IMR-90 (cell line): ENCODE results near the gene LRP1B. TPM values are rescaled to one million over a fixed set of nuclear protein-coding genes. Genes with fewer than 3 reads are reported as not detected.

ENCODE experiments used
- ATAC-seq: fragments of 200-7000 bp; cut with Tn5 transposase; 2 replicates; pipeline ENCODE4 v1.9.1; 2020; ENCODE audit warnings: low read depth, mild to moderate bottlenecking, moderate library complexity
- BruUV-seq: library from RNA; stranded (reverse); fragments of 400-500 nt; replicated peaks from 2 replicates; lab custom pipeline; 2021; lab: Mats Ljungman, UMichigan
- CTCF ChIA-PET: fragments of 300-600 bp; formaldehyde crosslinking; extraction: SDS; loops from one replicate; lab custom pipeline; 2021; ENCODE audit warnings: antibody characterized with exemption; lab: Yijun Ruan, JAX
- POLR2A ChIA-PET: fragments of 300-600 bp; sonication (Branson Sonifier 250); formaldehyde crosslinking; loops from one replicate; lab custom pipeline; 2022; ENCODE audit warnings: antibody characterized with exemption; ENCODE audit not compliant: unreplicated experiment; lab: Charles Lee
- DNase-seq: peaks from one replicate; pipeline ENCODE4 v3.0.0; 2013
- H2AFZ ChIP-seq: replicated peaks from 2 replicates; pipeline ENCODE3; 2013; ENCODE audit warnings: low read length, mild to moderate bottlenecking; ENCODE audit not compliant: poor library complexity
- H2AK5ac ChIP-seq: 2 replicates; pipeline ENCODE4 v1.6.1; 2013; ENCODE audit warnings: low read depth, low read length, inconsistent platforms
- H2AK9ac ChIP-seq: replicated peaks from 2 replicates; pipeline ENCODE3; 2013; ENCODE audit warnings: mild to moderate bottlenecking, low read depth, low read length, moderate library complexity; ENCODE audit not compliant: poor library complexity
- H2BK120ac ChIP-seq: 2 replicates; pipeline ENCODE4 v1.6.1; 2013; ENCODE audit warnings: low read depth, low read length, inconsistent platforms
- H2BK15ac ChIP-seq: 3 replicates; pipeline ENCODE4 v1.6.1; 2013; ENCODE audit warnings: low read depth, low read length, inconsistent platforms
- H2BK20ac ChIP-seq: 2 replicates; pipeline ENCODE4 v1.6.1; 2013; ENCODE audit warnings: low read depth, mild to moderate bottlenecking, inconsistent platforms, low read length, moderate library complexity
- H2BK5ac ChIP-seq: 2 replicates; pipeline ENCODE4 v1.6.1; 2013; ENCODE audit warnings: mild to moderate bottlenecking, low read depth, low read length, inconsistent platforms; ENCODE audit not compliant: poor library complexity, severe bottlenecking
- H3K14ac ChIP-seq: replicated peaks from 2 replicates; pipeline ENCODE4 v1.6.1; 2013; ENCODE audit warnings: low read depth, low read length, inconsistent platforms
- H3K18ac ChIP-seq: 2 replicates; pipeline ENCODE4 v1.6.1; 2013; ENCODE audit warnings: low read depth, low read length, control low read depth
- H3K23ac ChIP-seq: 2 replicates; pipeline ENCODE4 v1.6.1; 2013; ENCODE audit warnings: low read depth, low read length, inconsistent platforms
- H3K27ac ChIP-seq: 2 replicates; pipeline ENCODE4 v1.5.1; 2013; ENCODE audit warnings: mild to moderate bottlenecking, control low read depth, low read length; ENCODE audit not compliant: insufficient read depth
- H3K27me3 ChIP-seq: 2 replicates; pipeline ENCODE4 v1.6.1; 2013; ENCODE audit warnings: low read length; ENCODE audit not compliant: control insufficient read depth, insufficient read depth
- H3K36me3 ChIP-seq: 2 replicates; pipeline ENCODE4 v1.6.1; 2013; ENCODE audit warnings: low read length, mixed read lengths; ENCODE audit not compliant: control insufficient read depth, insufficient read depth
- H3K4ac ChIP-seq: 2 replicates; pipeline ENCODE4 v1.6.1; 2013; ENCODE audit warnings: low read depth, low read length, inconsistent platforms
- H3K4me1 ChIP-seq: 2 replicates; pipeline ENCODE4 v1.6.1; 2013; ENCODE audit warnings: low read length, mixed read lengths; ENCODE audit not compliant: control insufficient read depth, insufficient read depth
- H3K4me2 ChIP-seq: 2 replicates; pipeline ENCODE4 v1.6.1; 2013; ENCODE audit warnings: low read depth, mild to moderate bottlenecking, control low read depth, low read length, moderate library complexity
- H3K4me3 ChIP-seq: 2 replicates; pipeline ENCODE4 v1.5.1; 2013; ENCODE audit warnings: low read depth, mild to moderate bottlenecking, control low read depth, low read length, moderate library complexity; ENCODE audit not compliant: insufficient read depth
- H3K56ac ChIP-seq: 2 replicates; pipeline ENCODE4 v1.6.1; 2013; ENCODE audit warnings: low read length, inconsistent platforms; ENCODE audit not compliant: insufficient read depth; ENCODE audit errors: extremely low read depth
- H3K79me1 ChIP-seq, 2 experiments: 2 replicates each; pipeline ENCODE4 v1.6.1; 2013; ENCODE audit warnings: low read length in 2 of 2, inconsistent platforms in 1 of 2, low read depth in 1 of 2
- H3K9ac ChIP-seq: 2 replicates; pipeline ENCODE4 v1.6.1; 2013; ENCODE audit warnings: low read depth, low read length, control low read depth
- H3K9me1 ChIP-seq: 2 replicates; pipeline ENCODE4 v1.6.1; 2013; ENCODE audit warnings: low read length, inconsistent platforms; ENCODE audit not compliant: insufficient read depth
- H3K9me3 ChIP-seq: 2 replicates; pipeline ENCODE4 v1.6.1; 2013; ENCODE audit warnings: low read length; ENCODE audit not compliant: control insufficient read depth, insufficient read depth
- H4K20me1 ChIP-seq: 2 replicates; pipeline ENCODE4 v1.6.1; 2013; ENCODE audit warnings: low read length, inconsistent platforms; ENCODE audit not compliant: insufficient read depth
- H4K5ac ChIP-seq: 2 replicates; pipeline ENCODE4 v1.6.1; 2013; ENCODE audit warnings: mild to moderate bottlenecking, low read depth, low read length, control low read depth
- H4K8ac ChIP-seq, 2 experiments: 2 replicates each; pipeline ENCODE4 v1.6.1; 2013; ENCODE audit warnings: low read depth in 2 of 2, low read length in 2 of 2, control low read depth in 1 of 2, inconsistent platforms in 1 of 2
- H4K91ac ChIP-seq: 2 replicates; pipeline ENCODE4 v1.6.1; 2013; ENCODE audit warnings: low read depth, low read length, inconsistent platforms; ENCODE audit not compliant: insufficient read depth
- CEBPB ChIP-seq: IDR thresholded peaks from 2 replicates; pipeline ENCODE4 v1.6.1; 2012; ENCODE audit warnings: low read depth, low read length, improper control_type of control experiment
- CHD1 ChIP-seq: IDR thresholded peaks from 2 replicates; pipeline ENCODE4 v1.6.1; 2012; ENCODE audit warnings: low read depth, low read length, improper control_type of control experiment
- CTCF ChIP-seq: conservative IDR thresholded peaks from 2 replicates; pipeline ENCODE4 v1.5.1; 2012; ENCODE audit warnings: mild to moderate bottlenecking, low read depth, low read length, improper control_type of control experiment
- FOS ChIP-seq: fragments of 150-350 bp; IDR thresholded peaks from 2 replicates; pipeline ENCODE4 v1.6.1; 2016; ENCODE audit warnings: low read depth, low read length
- MAFK ChIP-seq: IDR thresholded peaks from 2 replicates; pipeline ENCODE4 v1.6.1; 2012; ENCODE audit warnings: low read depth, low read length, improper control_type of control experiment
- MAZ ChIP-seq: IDR thresholded peaks from 2 replicates; pipeline ENCODE4 v1.6.1; 2012; ENCODE audit warnings: low read depth, mild to moderate bottlenecking, low read length, improper control_type of control experiment, moderate library complexity, borderline replicate concordance
- MXI1 ChIP-seq: IDR thresholded peaks from 2 replicates; pipeline ENCODE4 v1.6.1; 2012; ENCODE audit warnings: low read depth, mild to moderate bottlenecking, low read length, moderate library complexity, borderline replicate concordance
- NFE2L2 ChIP-seq: fragments of 150-350 bp; IDR thresholded peaks from 2 replicates; pipeline ENCODE4 v1.6.1; 2016; ENCODE audit warnings: low read depth, mild to moderate bottlenecking, low read length
- POLR2A ChIP-seq: IDR thresholded peaks from 2 replicates; pipeline ENCODE4 v1.6.1; 2012; ENCODE audit warnings: mild to moderate bottlenecking, low read depth, low read length
- RAD21 ChIP-seq: IDR thresholded peaks from 2 replicates; pipeline ENCODE4 v1.6.1; 2012; ENCODE audit warnings: low read length, improper control_type of control experiment
- RCOR1 ChIP-seq: IDR thresholded peaks from 2 replicates; pipeline ENCODE4 v1.6.1; 2012; ENCODE audit warnings: mild to moderate bottlenecking, low read length, improper control_type of control experiment; ENCODE audit not compliant: insufficient replicate concordance
- RFX5 ChIP-seq: IDR thresholded peaks from 2 replicates; pipeline ENCODE4 v1.8.0; 2012; ENCODE audit warnings: low read depth, mild to moderate bottlenecking, low read length, moderate library complexity
- SMC3 ChIP-seq: fragments of 150-350 bp; IDR thresholded peaks from 2 replicates; pipeline ENCODE4 v1.6.1; 2016; ENCODE audit warnings: low read depth, mild to moderate bottlenecking, antibody characterized with exemption, low read length, moderate library complexity
- WGBS, 2 experiments: methylation state at CpG; one replicate each; pipeline versions ENCODE4 v1.1.5 to v1.1.7; 2013; ENCODE audit warnings: missing lambda C conversion rate in 2 of 2; ENCODE audit not compliant: insufficient read length in 1 of 2; ENCODE audit errors: extremely low coverage in 2 of 2; 5-methylcytosine and 5-hydroxymethylcytosine counted together
- dilution Hi-C: fragments of 300-500 bp; cut with HindIII; formaldehyde crosslinking; loops from one replicate; pipeline ENCODE4 v1.14.3; 2018; ENCODE audit warnings: low sequenced_read_pairs; ENCODE audit not compliant: unreplicated experiment
- in situ Hi-C: fragments of 300-500 bp; cut with MboI; formaldehyde crosslinking; loops from 3 replicates; pipeline ENCODE4 v1.14.3; 2019; ENCODE audit warnings: low sequenced_read_pairs, inconsistent platforms, mixed read lengths
- intact Hi-C: fragments of 100-400 bp; cut with micrococcal nuclease; formaldehyde crosslinking; loops from 2 replicates; pipeline ENCODE4 v1.10.0; 2022
- polyA plus RNA-seq, 3 experiments: library from polyadenylated mRNA; depleted of rRNA; stranded (reverse); fragments of >200 nt; gene quantifications; 2 replicates each; pipeline ENCODE4 v1.2.3, GENCODE V29; 2012; ENCODE audit warnings: low replicate concordance in 1 of 3
- total RNA-seq: library from RNA; depleted of rRNA; stranded (reverse); fragments of >200 nt; gene quantifications from 2 replicates; pipeline ENCODE4 v1.2.3, GENCODE V29; 2012
- TF ChIP-seq, protein P1 (sequence below): fragments of 150-350 bp; IDR thresholded peaks from 2 replicates; pipeline ENCODE4 v1.6.1; 2016; ENCODE audit warnings: low read depth, mild to moderate bottlenecking, low read length, moderate library complexity, borderline replicate concordance
- TF ChIP-seq, protein P2 (sequence below): fragments of 150-350 bp; IDR thresholded peaks from 2 replicates; pipeline ENCODE4 v1.6.1; 2017; ENCODE audit warnings: mild to moderate bottlenecking, antibody characterized with exemption, low read length, low read depth

The LRP1B gene
- total and polyA plus RNA-seq, 2 of the 4 experiments (the other 2 are of a cell fraction) = under 0.01 to 0.02 TPM

DNA sequence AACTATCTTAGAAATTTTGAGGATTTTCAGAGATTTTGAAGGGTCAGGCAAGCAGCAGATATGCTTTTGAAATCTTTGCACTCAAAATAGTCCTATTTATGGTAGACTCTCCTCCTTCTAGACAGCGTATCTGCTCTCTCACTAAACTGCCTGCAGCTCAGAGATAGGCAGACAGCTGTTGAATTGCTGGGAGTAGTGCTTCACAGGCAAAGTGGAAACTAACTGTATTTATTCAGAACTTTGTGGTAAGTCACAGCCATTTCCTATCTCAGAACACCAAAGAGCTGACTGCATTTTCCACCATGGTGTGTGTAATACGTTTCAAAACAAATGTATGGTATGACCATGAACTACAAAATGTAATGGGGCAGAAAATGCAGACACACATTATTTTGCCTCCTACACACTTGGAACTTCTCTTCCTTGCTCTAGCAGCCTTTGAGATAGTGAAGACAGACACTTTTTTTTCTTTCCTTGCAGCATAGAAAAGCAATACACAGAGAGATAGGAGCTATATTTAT is 352.4 kb downstream of the LRP1B start:
- DNase-seq = no peak
- intact Hi-C loops (no loop called here), dilution Hi-C loops (no loop called here)

More for the DNA sequence above, 352.4 kb downstream of the LRP1B start:
- H3K23ac ChIP-seq = no peak overlapping the region
- in situ Hi-C loops = no loop called here
- H3K4me2 ChIP-seq = no peak overlapping the region
- H3K9me1 ChIP-seq = no peaks in the 10 kb centered on the region
- ATAC-seq = no peak
- TF ChIP-seq RFX5 (no peak), RAD21 (no peak), MXI1 (no peak), SMC3 (no peak), RCOR1 (no peak), MAFK (no peak), POLR2A (no peak), FOS (no peak), NFE2L2 (no peak), CEBPB (no peak), CTCF (no peak), MAZ (no peak), CHD1 (no peak)
- TF ChIP-seq, protein P1, sequence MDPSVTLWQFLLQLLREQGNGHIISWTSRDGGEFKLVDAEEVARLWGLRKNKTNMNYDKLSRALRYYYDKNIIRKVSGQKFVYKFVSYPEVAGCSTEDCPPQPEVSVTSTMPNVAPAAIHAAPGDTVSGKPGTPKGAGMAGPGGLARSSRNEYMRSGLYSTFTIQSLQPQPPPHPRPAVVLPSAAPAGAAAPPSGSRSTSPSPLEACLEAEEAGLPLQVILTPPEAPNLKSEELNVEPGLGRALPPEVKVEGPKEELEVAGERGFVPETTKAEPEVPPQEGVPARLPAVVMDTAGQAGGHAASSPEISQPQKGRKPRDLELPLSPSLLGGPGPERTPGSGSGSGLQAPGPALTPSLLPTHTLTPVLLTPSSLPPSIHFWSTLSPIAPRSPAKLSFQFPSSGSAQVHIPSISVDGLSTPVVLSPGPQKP = no peak
- TF ChIP-seq, protein P2, sequence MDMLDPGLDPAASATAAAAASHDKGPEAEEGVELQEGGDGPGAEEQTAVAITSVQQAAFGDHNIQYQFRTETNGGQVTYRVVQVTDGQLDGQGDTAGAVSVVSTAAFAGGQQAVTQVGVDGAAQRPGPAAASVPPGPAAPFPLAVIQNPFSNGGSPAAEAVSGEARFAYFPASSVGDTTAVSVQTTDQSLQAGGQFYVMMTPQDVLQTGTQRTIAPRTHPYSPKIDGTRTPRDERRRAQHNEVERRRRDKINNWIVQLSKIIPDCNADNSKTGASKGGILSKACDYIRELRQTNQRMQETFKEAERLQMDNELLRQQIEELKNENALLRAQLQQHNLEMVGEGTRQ = no peak
- no peak overlapping the region for H3K56ac ChIP-seq
- H2BK20ac ChIP-seq = no peak overlapping the region
- peaks cover 2% of the 10 kb centered on the region; the same call in 1 of the 2 replicates for H3K9me3 ChIP-seq
- H2AK5ac ChIP-seq = no peak overlapping the region
- H3K4me3 ChIP-seq = no peak overlapping the region
- H2AK9ac ChIP-seq = no peak overlapping the region
- no peak overlapping the region for H2BK120ac ChIP-seq
- BruUV-seq = no TSS peak
- ChIA-PET POLR2A (no interaction called here), CTCF (interaction anchor here (0.9 kb wide), 1 partner anchor 19 kb away, joined by 3 read pairs; no protein-coding TSS in a partner anchor)
- no peaks in the 10 kb centered on the region for H3K27me3 ChIP-seq
- no peaks in the 10 kb centered on the region for H4K20me1 ChIP-seq
- no peak overlapping the region for H3K27ac ChIP-seq
- no peaks in the 10 kb centered on the region for H3K4me1 ChIP-seq
- no peaks in the 10 kb centered on the region for H3K79me1 ChIP-seq
- H4K5ac ChIP-seq = no peak overlapping the region
- no peaks in the 10 kb centered on the region for H3K36me3 ChIP-seq
- no CpG with 5 or more reads among the region's 2 CpGs for WGBS, 2 experiments
- no peak overlapping the region for H4K8ac ChIP-seq
- H2BK5ac ChIP-seq = no peak overlapping the region
- H2AFZ ChIP-seq = no peak overlapping the region
- H3K9ac ChIP-seq = no peak overlapping the region
- H3K18ac ChIP-seq = no peak overlapping the region
- no peak overlapping the region for H3K14ac ChIP-seq
- no peak overlapping the region for H2BK15ac ChIP-seq
- no peak overlapping the region for H3K4ac ChIP-seq
- H4K91ac ChIP-seq = no peak overlapping the region
